Right renal pelvis (tissue), 4 donors: Measurements from ENCODE around the gene ASNS. TPM values are rescaled to one million over a fixed set of nuclear protein-coding genes. Genes with fewer than 3 reads are reported as not detected.

Experiments used
- DNase-seq, 4 donors: peaks; one replicate each; pipeline ENCODE4 v3.0.0-alpha.2; 2013; ENCODE audit warnings: low read depth in 4 of 4, low spot score in 3 of 4, missing footprints in 1 of 4
- polyA plus RNA-seq, 4 donors: library from polyadenylated mRNA; unstranded; fragments of 120-200 nt; gene quantifications; one replicate each; pipeline ENCODE4 v1.2.1, GENCODE V29; 2013; ENCODE audit not compliant: insufficient read length in 4 of 4

Gene ASNS
- polyA plus RNA-seq, 4 donors = 24.7 to 34.5 (median 28.9) TPM

GRCh38 chr7:97844036-97844435, 28.2 kb downstream of the ASNS start:
- no peak for DNase-seq

- DNase-seq = no peak
Observed at GRCh38 chr7:97842772-97843345, 29.3 kb downstream of the ASNS start.

GRCh38 chr7:97842006-97842405, 30.2 kb downstream of the ASNS start:
- DNase-seq = no peak

- DNase-seq = peak; percentile 30 to 57 (median 48)
Observed at GRCh38 chr7:97835296-97836138, 36.7 kb downstream of the ASNS start.

- DNase-seq = no peak
Observed at GRCh38 chr7:97819161-97819560, 53.0 kb downstream of the ASNS start.

- no peak for DNase-seq
Observed at GRCh38 chr7:97818066-97818663, 54.0 kb downstream of the ASNS start.

Other genes starting within 250 kb of the ASNS start
- 1 to 10 TPM in 1 of 4 donors, under 1 TPM in 2, not detected in 1; 0.60 to 1.1 (median 0.86) TPM for gene TAC1, start 140.3 kb downstream of the ASNS start, polyA plus RNA-seq
- gene OCM2, start 117.8 kb upstream of the ASNS start, polyA plus RNA-seq = under 1 TPM in 1 of 4 donors, not detected in 3; 0.12 TPM
- 10 to 100 TPM; 13.6 to 14.8 (median 14.4) TPM for gene LMTK2, start 234.5 kb upstream of the ASNS start, polyA plus RNA-seq